Natural killer cell (primary cell): Measurements from ENCODE around the gene ANTXR2. TPM values are rescaled to one million over a fixed set of nuclear protein-coding genes. Genes with fewer than 3 reads are reported as not detected.

Source experiments
- ATAC-seq, 3 donors: fragments of 150-1000 bp in 2 of 3; fragments of 200-7000 bp in 1 of 3; cut with Tn5 transposase; 1 replicate in 1 of 3; 2 replicates in 2 of 3; pipeline ENCODE4 v1.10.0; 2021; ENCODE audit warnings: mild to moderate bottlenecking in 2 of 3, moderate library complexity in 2 of 3
- DNase-seq, 2 donors: peaks; one replicate each; pipeline versions ENCODE4 v3.0.0 to v3.0.0-alpha.2; 2013 to 2021; ENCODE audit warnings: mixed read lengths in 1 of 2
- H3K27ac ChIP-seq: one replicate; pipeline ENCODE4 v1.5.1; 2013; ENCODE audit warnings: mild to moderate bottlenecking, low read length
- H3K27me3 ChIP-seq: one replicate; pipeline ENCODE4 v1.6.1; 2013; ENCODE audit warnings: low read length; ENCODE audit not compliant: control insufficient read depth, insufficient read depth
- H3K36me3 ChIP-seq: one replicate; pipeline ENCODE4 v1.6.1; 2013; ENCODE audit warnings: low read length; ENCODE audit not compliant: control insufficient read depth, insufficient read depth
- H3K4me1 ChIP-seq: one replicate; pipeline ENCODE4 v1.6.1; 2013; ENCODE audit warnings: low read length; ENCODE audit not compliant: control insufficient read depth, insufficient read depth
- H3K4me3 ChIP-seq: one replicate; pipeline ENCODE4 v1.5.1; 2013; ENCODE audit warnings: low read length
- H3K9me3 ChIP-seq: one replicate; pipeline ENCODE4 v1.6.1; 2013; ENCODE audit warnings: low read length; ENCODE audit not compliant: control insufficient read depth, insufficient read depth
- H3K27ac Mint-ChIP-seq, 2 donors: one replicate each; pipeline ENCODE4 v1.8.0; 2022; ENCODE audit warnings: mild to moderate bottlenecking in 2 of 2, mixed read lengths in 2 of 2, moderate library complexity in 1 of 2
- H3K27me3 Mint-ChIP-seq, 2 donors: one replicate each; pipeline ENCODE4 v1.8.0; 2022; ENCODE audit warnings: low read depth in 2 of 2, mixed read lengths in 2 of 2
- H3K36me3 Mint-ChIP-seq: one replicate; pipeline ENCODE4 v1.8.0; 2022; ENCODE audit warnings: mixed read lengths
- H3K4me1 Mint-ChIP-seq, 2 donors: one replicate each; pipeline ENCODE4 v1.8.0; 2022; ENCODE audit warnings: mixed read lengths in 2 of 2
- H3K4me3 Mint-ChIP-seq: one replicate; pipeline ENCODE4 v1.8.0; 2022; ENCODE audit warnings: mild to moderate bottlenecking, moderate library complexity, mixed read lengths
- H3K9me3 Mint-ChIP-seq, 2 donors: one replicate each; pipeline ENCODE4 v1.8.0; 2022; ENCODE audit warnings: mixed read lengths in 2 of 2
- CTCF ChIP-seq: fragments of 200-600 bp; IDR thresholded peaks from one replicate; pipeline ENCODE4 v1.8.0; 2022; ENCODE audit warnings: antibody characterized with exemption
- WGBS: methylation state at CpG from one replicate; pipeline ENCODE4 v1.1.7; 2013; ENCODE audit warnings: missing lambda C conversion rate; ENCODE audit not compliant: insufficient coverage; 5-methylcytosine and 5-hydroxymethylcytosine counted together
- intact Hi-C: fragments of 100-400 bp; cut with micrococcal nuclease; formaldehyde crosslinking; loops from one replicate; pipeline ENCODE4 v1.14.2; 2022
- total RNA-seq, 4 donors: library from RNA; stranded (reverse); fragments of 120-200 nt in 1 of 4; gene quantifications; one replicate each; pipeline versions ENCODE4 v1.2.3 to v1.2.4, GENCODE V29; 2013 to 2022

The ANTXR2 gene
- total RNA-seq, 3 donors from 2014 or later (not counting 1 experiment from before 2014, with no cell fraction given): 7.8 to 28.3 (median 10.0) TPM

DNA sequence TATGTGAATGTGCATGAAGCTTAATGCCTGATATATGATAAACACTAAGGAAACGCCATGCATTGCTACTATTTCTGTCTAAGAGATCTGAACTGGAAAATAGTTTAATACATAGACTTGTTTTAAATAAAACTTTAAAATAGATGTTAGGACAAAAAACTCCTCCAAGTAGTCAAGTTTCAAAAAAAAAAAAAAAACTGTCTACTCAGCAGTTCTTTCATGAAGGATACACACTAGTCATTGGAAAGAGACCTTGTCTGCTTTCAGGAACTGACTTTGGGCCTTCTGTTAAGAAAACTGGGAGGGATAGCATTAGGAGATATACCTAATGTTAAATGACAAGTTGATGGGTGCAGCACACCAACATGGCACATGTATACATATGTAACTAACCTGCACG is 138.4 kb downstream of the ANTXR2 start:
- H3K4me3 ChIP-seq: no peak overlapping the region
- no peaks in the 10 kb centered on the region for H3K9me3 ChIP-seq
- no peaks in the 10 kb centered on the region for H3K36me3 ChIP-seq
- H3K27ac Mint-ChIP-seq: no peak overlapping the region
- DNase-seq (no peak), ATAC-seq (no peak)
- 100% methylated on average over 1 of the region's 2 CpGs for WGBS
- TF ChIP-seq CTCF: no peak
- H3K4me1 Mint-ChIP-seq: no peaks in the 10 kb centered on the region
- no peaks in the 10 kb centered on the region for H3K27me3 ChIP-seq
- intact Hi-C loops: no loop called here
- H3K27me3 Mint-ChIP-seq: no peaks in the 10 kb centered on the region
- no peaks in the 10 kb centered on the region for H3K4me1 ChIP-seq
- no peaks in the 10 kb centered on the region for H3K9me3 Mint-ChIP-seq
- H3K36me3 Mint-ChIP-seq: no peaks in the 10 kb centered on the region
- no peak overlapping the region for H3K4me3 Mint-ChIP-seq
- H3K27ac ChIP-seq: no peak overlapping the region

- Histone ChIP-seq H3K4me1 (no peaks in the 10 kb centered on the region), H3K36me3 (no peaks in the 10 kb centered on the region), H3K4me3 (no peak overlapping the region), H3K27ac (no peak overlapping the region), H3K27me3 (no peaks in the 10 kb centered on the region), H3K9me3 (no peaks in the 10 kb centered on the region)
- Mint-ChIP-seq H3K4me1 (no peaks in the 10 kb centered on the region), H3K36me3 (no peaks in the 10 kb centered on the region), H3K27me3 (no peaks in the 10 kb centered on the region), H3K4me3 (no peak overlapping the region), H3K27ac (no peak overlapping the region), H3K9me3 (no peaks in the 10 kb centered on the region)
- TF ChIP-seq CTCF: no peak
- ATAC-seq: no peak
- no CpG with 5 or more reads among the region's 1 CpG for WGBS
- DNase-seq: no peak
- intact Hi-C loops: no loop called here
Measured at GRCh38 chr4:79927931-79928330, 145.1 kb downstream of the ANTXR2 start.

- no peak overlapping the region for H3K27ac ChIP-seq
- no peaks in the 10 kb centered on the region for H3K36me3 Mint-ChIP-seq
Measured at GRCh38 chr4:79923281-79923680, 149.7 kb downstream of the ANTXR2 start.

More at GRCh38 chr4:79923281-79923680, 149.7 kb downstream of the ANTXR2 start:
- no peak for DNase-seq
- H3K4me3 Mint-ChIP-seq: no peak overlapping the region
- H3K27ac Mint-ChIP-seq: no peak overlapping the region
- no peaks in the 10 kb centered on the region for H3K36me3 ChIP-seq
- H3K27me3 ChIP-seq: no peaks in the 10 kb centered on the region
- no peak overlapping the region for H3K4me3 ChIP-seq
- H3K9me3 Mint-ChIP-seq: no peaks in the 10 kb centered on the region
- intact Hi-C loops: no loop called here
- TF ChIP-seq CTCF: no peak
- H3K27me3 Mint-ChIP-seq: no peaks in the 10 kb centered on the region
- H3K4me1 ChIP-seq: no peaks in the 10 kb centered on the region
- H3K9me3 ChIP-seq: no peaks in the 10 kb centered on the region
- 50% methylated on average over 1 of the region's 2 CpGs for WGBS
- no peak for ATAC-seq
- H3K4me1 Mint-ChIP-seq: no peaks in the 10 kb centered on the region
